Duodenal mucosa (tissue), 2 donors: ENCODE measurements around the gene KRT28.
"Not testable (repeated sequence)": the region's sequence is repeated elsewhere in the genome, so short reads cannot be mapped to it uniquely, and the experiment has no call there.

Source experiments
- H3K27ac ChIP-seq: one replicate; pipeline ENCODE4 v1.7.0; 2013; ENCODE audit warnings: low read depth, low read length
- H3K27me3 ChIP-seq, 2 donors: one replicate each; pipeline ENCODE4 v1.7.0; 2013; ENCODE audit warnings: low read length in 2 of 2, control low read depth in 1 of 2; ENCODE audit not compliant: insufficient read depth in 2 of 2, control insufficient read depth in 1 of 2
- H3K36me3 ChIP-seq, 2 donors: one replicate each; pipeline ENCODE4 v1.7.0; 2013; ENCODE audit warnings: low read length in 2 of 2, control low read depth in 1 of 2; ENCODE audit not compliant: insufficient read depth in 2 of 2, control insufficient read depth in 1 of 2
- H3K4me1 ChIP-seq, 2 donors: one replicate each; pipeline ENCODE4 v1.7.0; 2013; ENCODE audit warnings: low read length in 2 of 2, control low read depth in 1 of 2; ENCODE audit not compliant: insufficient read depth in 2 of 2, control insufficient read depth in 1 of 2
- H3K4me3 ChIP-seq, 2 donors: one replicate each; pipeline ENCODE4 v1.7.0; 2013; ENCODE audit warnings: low read length in 2 of 2, low read depth in 1 of 2
- H3K9ac ChIP-seq, 2 donors: one replicate each; pipeline ENCODE4 v1.7.0; 2013; ENCODE audit warnings: low read length in 2 of 2, low read depth in 1 of 2
- H3K9me3 ChIP-seq, 2 donors: one replicate each; pipeline ENCODE4 v1.7.0; 2013; ENCODE audit warnings: low read length in 2 of 2, control low read depth in 1 of 2; ENCODE audit not compliant: control insufficient read depth in 1 of 2

The KRT28 gene

GRCh38 chr17:40755231-40755630, 44.5 kb downstream of the KRT28 start, which contains the start of gene KRT25:
Gene KRT25, minus strand, starts transcription at chr17:40755331. Its CDS starts 60 bp downstream, at chr17:40755271.
- Histone ChIP-seq H3K4me1 (no peaks in the 10 kb centered on the region), H3K27ac (no peak within 1 kb of the TSS), H3K9me3 (peaks cover 0 to 10% of the 10 kb centered on the region in 2 donors), H3K27me3 (peaks cover 0 to 4% of the 10 kb centered on the region in 2 donors), H3K9ac (no peak within 1 kb of the TSS), H3K4me3 (no peak within 1 kb of the TSS), H3K36me3 (no peaks in the 10 kb centered on the region)

GRCh38 chr17:40753804-40754203, 46.0 kb downstream of the KRT28 start:
- Histone ChIP-seq H3K4me1 (no peaks in the 10 kb centered on the region), H3K36me3 (no peaks in the 10 kb centered on the region), H3K9me3 (no peaks in the 10 kb centered on the region), H3K27me3 (peaks cover 0 to 4% of the 10 kb centered on the region in 2 donors), H3K9ac (no peak overlapping the region), H3K4me3 (no peak overlapping the region), H3K27ac (no peak overlapping the region)

DNA sequence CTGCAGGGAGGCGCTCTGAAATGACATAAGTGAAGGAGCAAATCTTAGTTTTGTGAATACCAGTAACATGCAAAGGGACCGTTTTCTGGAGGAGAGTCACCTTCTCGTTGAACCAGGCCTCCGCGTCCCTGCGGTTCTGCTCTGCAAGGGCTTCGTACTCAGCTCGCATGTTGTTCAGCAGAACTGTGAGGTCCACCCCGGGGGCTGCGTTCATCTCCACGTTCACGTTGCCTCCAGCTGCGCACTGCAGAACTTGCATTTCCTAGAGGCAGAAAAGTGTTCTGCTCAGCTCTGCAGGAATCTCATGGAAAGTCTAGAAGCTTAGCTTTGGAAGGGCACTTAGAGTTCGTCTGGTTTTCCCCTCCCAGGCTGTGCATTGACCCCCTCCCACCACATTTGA, 48.7 kb downstream of the KRT28 start:
- Histone ChIP-seq H3K27ac (no peak overlapping the region), H3K4me3 (no peak overlapping the region), H3K9ac (no peak overlapping the region), H3K27me3 (peaks cover 4% of the 10 kb centered on the region in 2 donors), H3K36me3 (no peaks in the 10 kb centered on the region), H3K4me1 (no peaks in the 10 kb centered on the region), H3K9me3 (no peaks in the 10 kb centered on the region)

GRCh38 chr17:40750391-40750790, 49.4 kb downstream of the KRT28 start:
- no peak overlapping the region for H3K9ac ChIP-seq
- no peaks in the 10 kb centered on the region for H3K9me3 ChIP-seq
- H3K36me3 ChIP-seq = no peaks in the 10 kb centered on the region
- H3K4me3 ChIP-seq = no peak overlapping the region
- no peaks in the 10 kb centered on the region for H3K4me1 ChIP-seq
- peaks cover 4 to 8% of the 10 kb centered on the region in 2 donors for H3K27me3 ChIP-seq
- H3K27ac ChIP-seq = no peak overlapping the region

GRCh38 chr17:40748666-40749065, 51.1 kb downstream of the KRT28 start:
- not testable (repeated sequence) for H3K27me3 ChIP-seq, H3K4me1 ChIP-seq, H3K36me3 ChIP-seq, H3K9ac ChIP-seq, H3K27ac ChIP-seq, H3K4me3 ChIP-seq, H3K9me3 ChIP-seq
